ENCODE measurements around the gene MYH11. TPM values are rescaled to one million over a fixed set of nuclear protein-coding genes. Genes with fewer than 3 reads are reported as not detected.
"Not testable (repeated sequence)": the region's sequence is repeated elsewhere in the genome, so short reads cannot be mapped to it uniquely, and the experiment has no call there.

MYH11 gene
- total RNA-seq, 1 donor from 2014 or later: not detected

- intact Hi-C loops (cut with micrococcal nuclease): no loop called here
Observed at GRCh38 chr16:15879255-15879811, 22.5 kb upstream of the MYH11 start.

- intact Hi-C loops (cut with micrococcal nuclease): no loop called here
Observed at GRCh38 chr16:15876503-15876902, 19.7 kb upstream of the MYH11 start.

- intact Hi-C loops (cut with micrococcal nuclease): loop anchor here (1.0 to 2.0 kb wide), 2 partner anchors 76 to 252 kb away; no protein-coding TSS in a partner anchor
Observed at GRCh38 chr16:15874745-15875314, 18.0 kb upstream of the MYH11 start.

- intact Hi-C loops (cut with micrococcal nuclease): loop anchor here (2.0 kb wide), 1 partner anchor 77 kb away; no protein-coding TSS in a partner anchor
Observed at GRCh38 chr16:15873737-15874136, 16.9 kb upstream of the MYH11 start.

- intact Hi-C loops (cut with micrococcal nuclease): no loop called here
Observed at GRCh38 chr16:15873301-15873700, 16.5 kb upstream of the MYH11 start.

GRCh38 chr16:15870011-15870410, 13.2 kb upstream of the MYH11 start:
- intact Hi-C loops (cut with micrococcal nuclease): no loop called here

GRCh38 chr16:15866451-15866850, 9.6 kb upstream of the MYH11 start:
- intact Hi-C loops (cut with micrococcal nuclease): no loop called here

GRCh38 chr16:15865742-15866141, 8.9 kb upstream of the MYH11 start:
- intact Hi-C loops (cut with micrococcal nuclease): no loop called here

GRCh38 chr16:15864939-15865338, 8.1 kb upstream of the MYH11 start:
- intact Hi-C loops (cut with micrococcal nuclease): no loop called here

- intact Hi-C loops (cut with micrococcal nuclease): no loop called here
Observed at GRCh38 chr16:15861996-15862395, 5.2 kb upstream of the MYH11 start.

- intact Hi-C loops (cut with micrococcal nuclease): no loop called here
Observed at GRCh38 chr16:15858921-15859668, 2.3 kb upstream of the MYH11 start.

GRCh38 chr16:15857724-15858560, 1.1 kb upstream of the MYH11 start:
- intact Hi-C loops (cut with micrococcal nuclease): no loop called here

GRCh38 chr16:15856182-15856581, 646 bp downstream of the MYH11 start:
- intact Hi-C loops (cut with micrococcal nuclease): no loop called here

GRCh38 chr16:15855704-15856003, 1.2 kb downstream of the MYH11 start:
- intact Hi-C loops (cut with micrococcal nuclease): no loop called here

GRCh38 chr16:15854906-15855703, 1.7 kb downstream of the MYH11 start:
- intact Hi-C loops (cut with micrococcal nuclease): no loop called here

GRCh38 chr16:15854061-15854460, 2.8 kb downstream of the MYH11 start:
- intact Hi-C loops (cut with micrococcal nuclease): no loop called here

GRCh38 chr16:15853021-15853420, 3.8 kb downstream of the MYH11 start:
- intact Hi-C loops (cut with micrococcal nuclease): no loop called here

GRCh38 chr16:15850555-15850954, 6.3 kb downstream of the MYH11 start:
- intact Hi-C loops (cut with micrococcal nuclease): not testable (repeated sequence)

GRCh38 chr16:15849209-15849981, 7.4 kb downstream of the MYH11 start:
- intact Hi-C loops (cut with micrococcal nuclease): no loop called here

- intact Hi-C loops (cut with micrococcal nuclease): no loop called here
Observed at GRCh38 chr16:15847611-15848175, 9.1 kb downstream of the MYH11 start.

All from T-helper 1 cell treated with Interleukin-12 subunit alpha and Interleukin-12 subunit beta and Interleukin-4 antibody, amounts not matched to agents 30 ng/mL and 1 ng/mL, for 36 hours (primary cell).